HEK293 (cell line): ENCODE measurements around the gene GRP.

Experiments used
- CTCF ChIA-PET: fragments of 350-600 bp; formaldehyde crosslinking; extraction: SDS; loops from one replicate; lab custom pipeline; 2021; ENCODE audit warnings: antibody characterized with exemption; lab: Yijun Ruan, JAX
- POLR2A ChIA-PET: fragments of 300-600 bp; formaldehyde crosslinking; extraction: SDS; loops from one replicate; lab custom pipeline; 2020; ENCODE audit warnings: antibody characterized with exemption, inconsistent platforms; lab: Yijun Ruan, JAX
- H3K27ac ChIP-seq: fragments of 200-500 bp; sonication (Bioruptor generic); 2 replicates; pipeline ENCODE4 v1.5.1; 2014; ENCODE audit warnings: low read depth, low read length, control low read depth, inconsistent platforms; ENCODE audit errors: extremely low read depth
- H3K36me3 ChIP-seq, 2 experiments: fragments of 200-500 bp in 1 of 2; sonication (Bioruptor generic) in 1 of 2; 1 replicate in 1 of 2; 2 replicates in 1 of 2; pipeline ENCODE4 v1.5.1; 2014 to 2017; ENCODE audit warnings: inconsistent platforms in 2 of 2, low read length in 2 of 2; ENCODE audit not compliant: control insufficient read depth in 2 of 2, insufficient read depth in 1 of 2
- H3K4me1 ChIP-seq: fragments of 200-500 bp; sonication (Bioruptor generic); 2 replicates; pipeline ENCODE4 v1.5.1; 2014; ENCODE audit warnings: mild to moderate bottlenecking, low read length, inconsistent platforms; ENCODE audit not compliant: control insufficient read depth, insufficient read depth
- H3K4me3 ChIP-seq: 2 replicates; pipeline ENCODE4 v1.5.1; 2011; ENCODE audit warnings: low read depth, mild to moderate bottlenecking, control low read depth, low read length, moderate library complexity
- H3K9me3 ChIP-seq: fragments of 200-500 bp; sonication (Bioruptor generic); 2 replicates; pipeline ENCODE4 v1.5.1; 2014; ENCODE audit warnings: low read depth, low read length, inconsistent platforms; ENCODE audit not compliant: control insufficient read depth, insufficient read depth
- BCL11A ChIP-seq: fragments of 450-650 bp; formaldehyde crosslinking; IDR thresholded peaks from 2 replicates; pipeline ENCODE4 v1.5.1; 2016; ENCODE audit warnings: low read depth, missing biosample characterization, missing genetic modification characterization
- GLIS1 ChIP-seq: fragments of 450-650 bp; formaldehyde crosslinking; IDR thresholded peaks from 2 replicates; pipeline ENCODE4 v1.5.1; 2016; ENCODE audit warnings: missing biosample characterization, missing genetic modification characterization
- IKZF3 ChIP-seq: fragments of 450-650 bp; IDR thresholded peaks from 2 replicates; pipeline ENCODE4 v1.5.0; 2018; ENCODE audit warnings: missing biosample characterization, mild to moderate bottlenecking, missing genetic modification characterization, moderate library complexity
- KLF7 ChIP-seq: fragments of 450-650 bp; formaldehyde crosslinking; IDR thresholded peaks from 2 replicates; pipeline ENCODE4 v1.5.1; 2016; ENCODE audit warnings: missing biosample characterization, missing genetic modification characterization, borderline replicate concordance
- KLF8 ChIP-seq: fragments of 450-650 bp; formaldehyde crosslinking; IDR thresholded peaks from 2 replicates; pipeline ENCODE4 v1.5.1; 2016; ENCODE audit warnings: missing biosample characterization, missing genetic modification characterization
- ZBTB17 ChIP-seq: fragments of 450-650 bp; formaldehyde crosslinking; IDR thresholded peaks from 2 replicates; pipeline ENCODE4 v1.5.1; 2016; ENCODE audit warnings: missing biosample characterization, missing genetic modification characterization
- ZFP69B ChIP-seq: fragments of 450-650 bp; formaldehyde crosslinking; IDR thresholded peaks from 2 replicates; pipeline ENCODE4 v1.5.1; 2016; ENCODE audit warnings: missing biosample characterization, missing genetic modification characterization
- ZIC2 ChIP-seq: fragments of 450-650 bp; formaldehyde crosslinking; IDR thresholded peaks from 2 replicates; pipeline ENCODE4 v1.5.1; 2016; ENCODE audit warnings: missing biosample characterization, missing genetic modification characterization
- ZNF140 ChIP-seq: fragments of 450-650 bp; formaldehyde crosslinking; IDR thresholded peaks from 2 replicates; pipeline ENCODE4 v1.5.1; 2016; ENCODE audit warnings: missing biosample characterization, missing genetic modification characterization
- ZNF2 ChIP-seq: fragments of 450-650 bp; formaldehyde crosslinking; IDR thresholded peaks from 2 replicates; pipeline ENCODE4 v1.5.1; 2016; ENCODE audit warnings: missing biosample characterization, missing genetic modification characterization
- ZNF223 ChIP-seq: fragments of 450-650 bp; formaldehyde crosslinking; IDR thresholded peaks from 2 replicates; pipeline ENCODE4 v1.5.1; 2016; ENCODE audit warnings: missing biosample characterization, missing genetic modification characterization
- ZNF292 ChIP-seq: fragments of 450-650 bp; formaldehyde crosslinking; IDR thresholded peaks from 2 replicates; pipeline ENCODE4 v1.5.1; 2016; ENCODE audit warnings: low read depth, missing biosample characterization, missing genetic modification characterization, borderline replicate concordance
- ZNF335 ChIP-seq: fragments of 450-650 bp; formaldehyde crosslinking; conservative IDR thresholded peaks from 2 replicates; pipeline ENCODE4 v1.5.1; 2016; ENCODE audit warnings: missing biosample characterization, missing genetic modification characterization
- ZNF341 ChIP-seq: fragments of 450-650 bp; formaldehyde crosslinking; IDR thresholded peaks from 2 replicates; pipeline ENCODE4; 2016; ENCODE audit warnings: low read depth, missing biosample characterization, missing genetic modification characterization
- ZNF404 ChIP-seq: fragments of 450-650 bp; formaldehyde crosslinking; IDR thresholded peaks from 2 replicates; pipeline ENCODE4 v1.5.1; 2017; ENCODE audit warnings: missing biosample characterization, missing genetic modification characterization
- ZNF416 ChIP-seq: fragments of 450-650 bp; formaldehyde crosslinking; IDR thresholded peaks from 2 replicates; pipeline ENCODE4 v1.5.1; 2016; ENCODE audit warnings: missing biosample characterization, missing genetic modification characterization
- ZNF510 ChIP-seq: fragments of 450-650 bp; formaldehyde crosslinking; IDR thresholded peaks from 2 replicates; pipeline ENCODE4 v1.5.1; 2018; ENCODE audit warnings: mild to moderate bottlenecking, missing genetic modification characterization, missing biosample characterization; ENCODE audit not compliant: insufficient replicate concordance
- ZNF558 ChIP-seq: fragments of 450-650 bp; formaldehyde crosslinking; IDR thresholded peaks from 2 replicates; pipeline ENCODE4 v1.5.1; 2016; ENCODE audit warnings: missing biosample characterization, missing genetic modification characterization
- ZNF623 ChIP-seq: fragments of 450-650 bp; formaldehyde crosslinking; IDR thresholded peaks from 2 replicates; pipeline ENCODE4 v1.5.1; 2016; ENCODE audit warnings: missing biosample characterization, missing genetic modification characterization
- ZNF664 ChIP-seq: fragments of 450-650 bp; formaldehyde crosslinking; IDR thresholded peaks from 2 replicates; pipeline ENCODE4 v1.5.1; 2016; ENCODE audit warnings: missing biosample characterization, missing genetic modification characterization
- ZNF701 ChIP-seq: fragments of 450-650 bp; formaldehyde crosslinking; IDR thresholded peaks from 2 replicates; pipeline ENCODE4 v1.5.1; 2016; ENCODE audit warnings: missing biosample characterization, missing genetic modification characterization
- ZNF707 ChIP-seq: fragments of 450-650 bp; formaldehyde crosslinking; IDR thresholded peaks from 2 replicates; pipeline ENCODE4 v1.5.1; 2016; ENCODE audit warnings: missing biosample characterization, missing genetic modification characterization
- ZNF776 ChIP-seq: fragments of 450-650 bp; formaldehyde crosslinking; IDR thresholded peaks from 2 replicates; pipeline ENCODE4 v1.5.0; 2017; ENCODE audit warnings: missing biosample characterization, missing genetic modification characterization, borderline replicate concordance
- TF ChIP-seq, protein P1 (sequence below): fragments of 450-650 bp; formaldehyde crosslinking; optimal IDR thresholded peaks from 2 replicates; pipeline ENCODE3; 2016; ENCODE audit warnings: missing biosample characterization, mild to moderate bottlenecking, missing genetic modification characterization
- TF ChIP-seq, protein P2 (sequence below): fragments of 450-650 bp; formaldehyde crosslinking; IDR thresholded peaks from 2 replicates; pipeline ENCODE4 v1.5.1; 2017; ENCODE audit warnings: missing biosample characterization, missing genetic modification characterization
- TF ChIP-seq, protein P3 (sequence below): fragments of 450-650 bp; IDR thresholded peaks from 2 replicates; pipeline ENCODE4 v1.5.1; 2018; ENCODE audit warnings: missing biosample characterization, missing genetic modification characterization

Gene GRP

DNA sequence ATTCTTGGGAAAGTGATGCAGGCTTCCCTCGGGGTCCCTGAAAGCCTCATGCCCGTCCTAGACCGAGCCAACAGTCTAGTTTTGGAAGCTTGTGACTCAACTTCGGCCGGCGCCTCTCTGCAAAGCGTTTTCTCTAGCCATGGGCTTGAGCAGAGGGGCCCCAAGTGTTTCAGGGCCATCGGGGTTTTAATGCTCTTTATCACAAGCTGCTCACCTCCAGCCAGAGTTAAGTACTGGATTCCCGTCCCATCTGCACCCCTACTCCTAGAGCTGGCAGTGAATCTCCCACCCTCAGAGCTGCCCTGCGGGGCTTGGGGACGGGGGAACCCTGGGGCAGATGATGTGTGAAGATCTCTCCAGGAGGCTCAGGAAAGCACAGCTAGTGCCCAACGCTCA lies 46.0 kb downstream of the GRP start (continued):
- TF ChIP-seq, protein P1, sequence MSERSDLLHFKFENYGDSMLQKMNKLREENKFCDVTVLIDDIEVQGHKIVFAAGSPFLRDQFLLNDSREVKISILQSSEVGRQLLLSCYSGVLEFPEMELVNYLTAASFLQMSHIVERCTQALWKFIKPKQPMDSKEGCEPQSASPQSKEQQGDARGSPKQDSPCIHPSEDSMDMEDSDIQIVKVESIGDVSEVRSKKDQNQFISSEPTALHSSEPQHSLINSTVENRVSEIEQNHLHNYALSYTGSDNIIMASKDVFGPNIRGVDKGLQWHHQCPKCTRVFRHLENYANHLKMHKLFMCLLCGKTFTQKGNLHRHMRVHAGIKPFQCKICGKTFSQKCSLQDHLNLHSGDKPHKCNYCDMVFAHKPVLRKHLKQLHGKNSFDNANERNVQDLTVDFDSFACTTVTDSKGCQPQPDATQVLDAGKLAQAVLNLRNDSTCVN (tag by site-specific recombination), result no peak
- TF ChIP-seq KLF8 (tag by site-specific recombination) (no peak), IKZF3 (tag by site-specific recombination) (no peak), ZBTB17 (tag by site-specific recombination) (no peak), GLIS1 (no peak), ZNF223 (no peak), ZNF416 (tag by site-specific recombination) (no peak), ZNF292 (no peak), BCL11A (tag by site-specific recombination) (no peak), ZNF510 (tag by site-specific recombination) (no peak)
- TF ChIP-seq, protein P2, sequence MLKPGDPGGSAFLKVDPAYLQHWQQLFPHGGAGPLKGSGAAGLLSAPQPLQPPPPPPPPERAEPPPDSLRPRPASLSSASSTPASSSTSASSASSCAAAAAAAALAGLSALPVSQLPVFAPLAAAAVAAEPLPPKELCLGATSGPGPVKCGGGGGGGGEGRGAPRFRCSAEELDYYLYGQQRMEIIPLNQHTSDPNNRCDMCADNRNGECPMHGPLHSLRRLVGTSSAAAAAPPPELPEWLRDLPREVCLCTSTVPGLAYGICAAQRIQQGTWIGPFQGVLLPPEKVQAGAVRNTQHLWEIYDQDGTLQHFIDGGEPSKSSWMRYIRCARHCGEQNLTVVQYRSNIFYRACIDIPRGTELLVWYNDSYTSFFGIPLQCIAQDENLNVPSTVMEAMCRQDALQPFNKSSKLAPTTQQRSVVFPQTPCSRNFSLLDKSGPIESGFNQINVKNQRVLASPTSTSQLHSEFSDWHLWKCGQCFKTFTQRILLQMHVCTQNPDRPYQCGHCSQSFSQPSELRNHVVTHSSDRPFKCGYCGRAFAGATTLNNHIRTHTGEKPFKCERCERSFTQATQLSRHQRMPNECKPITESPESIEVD (tag by site-specific recombination), result no peak
- TF ChIP-seq, protein P3, sequence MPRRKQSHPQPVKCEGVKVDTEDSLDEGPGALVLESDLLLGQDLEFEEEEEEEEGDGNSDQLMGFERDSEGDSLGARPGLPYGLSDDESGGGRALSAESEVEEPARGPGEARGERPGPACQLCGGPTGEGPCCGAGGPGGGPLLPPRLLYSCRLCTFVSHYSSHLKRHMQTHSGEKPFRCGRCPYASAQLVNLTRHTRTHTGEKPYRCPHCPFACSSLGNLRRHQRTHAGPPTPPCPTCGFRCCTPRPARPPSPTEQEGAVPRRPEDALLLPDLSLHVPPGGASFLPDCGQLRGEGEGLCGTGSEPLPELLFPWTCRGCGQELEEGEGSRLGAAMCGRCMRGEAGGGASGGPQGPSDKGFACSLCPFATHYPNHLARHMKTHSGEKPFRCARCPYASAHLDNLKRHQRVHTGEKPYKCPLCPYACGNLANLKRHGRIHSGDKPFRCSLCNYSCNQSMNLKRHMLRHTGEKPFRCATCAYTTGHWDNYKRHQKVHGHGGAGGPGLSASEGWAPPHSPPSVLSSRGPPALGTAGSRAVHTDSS (tag by site-specific recombination), result no peak

DNA sequence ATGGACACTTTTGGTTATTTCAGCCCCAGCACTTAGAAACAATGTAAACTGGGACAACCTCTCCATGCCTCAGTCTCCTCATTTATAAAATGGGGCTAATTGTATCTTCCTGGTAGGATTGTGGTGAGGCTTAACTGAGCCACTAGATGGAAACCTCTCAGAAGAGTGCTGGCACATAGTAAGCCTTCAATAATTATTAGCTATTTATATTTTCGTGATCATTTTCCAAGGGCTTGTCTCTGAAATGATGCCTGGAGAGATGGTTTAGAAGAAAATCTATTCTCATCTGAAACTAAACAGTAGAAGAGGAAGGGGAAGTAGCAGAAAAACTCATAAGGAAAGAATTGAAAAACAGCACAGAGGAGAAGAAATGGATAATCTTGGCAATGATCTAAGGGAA lies 46.5 kb downstream of the GRP start:
- no peaks in the 10 kb centered on the region for H3K36me3 ChIP-seq
- H3K4me3 ChIP-seq, result no peak overlapping the region
- ChIA-PET CTCF (interaction anchor here (0.7 to 8.1 kb wide), 5 partner anchors 17 to 1285 kb away, joined by 3 to 46 read pairs (median 5); no protein-coding TSS in a partner anchor), POLR2A (interaction anchor here (0.8 kb wide), 1 partner anchor 32 kb away, joined by 8 read pairs; no protein-coding TSS in a partner anchor)
- no peaks in the 10 kb centered on the region for H3K9me3 ChIP-seq
- peaks cover 6% of the 10 kb centered on the region; the same call in 1 of the 2 replicates for H3K4me1 ChIP-seq
- H3K27ac ChIP-seq, result no peak overlapping the region
- 0 out of 2 replicates have a peak, but pooled peaks have one; percentile 30 for TF ChIP-seq ZNF664 (tag by site-specific recombination)
- TF ChIP-seq KLF7 (tag by site-specific recombination), result no peak
- TF ChIP-seq ZNF335 (tag by site-specific recombination), result no peak

DNA sequence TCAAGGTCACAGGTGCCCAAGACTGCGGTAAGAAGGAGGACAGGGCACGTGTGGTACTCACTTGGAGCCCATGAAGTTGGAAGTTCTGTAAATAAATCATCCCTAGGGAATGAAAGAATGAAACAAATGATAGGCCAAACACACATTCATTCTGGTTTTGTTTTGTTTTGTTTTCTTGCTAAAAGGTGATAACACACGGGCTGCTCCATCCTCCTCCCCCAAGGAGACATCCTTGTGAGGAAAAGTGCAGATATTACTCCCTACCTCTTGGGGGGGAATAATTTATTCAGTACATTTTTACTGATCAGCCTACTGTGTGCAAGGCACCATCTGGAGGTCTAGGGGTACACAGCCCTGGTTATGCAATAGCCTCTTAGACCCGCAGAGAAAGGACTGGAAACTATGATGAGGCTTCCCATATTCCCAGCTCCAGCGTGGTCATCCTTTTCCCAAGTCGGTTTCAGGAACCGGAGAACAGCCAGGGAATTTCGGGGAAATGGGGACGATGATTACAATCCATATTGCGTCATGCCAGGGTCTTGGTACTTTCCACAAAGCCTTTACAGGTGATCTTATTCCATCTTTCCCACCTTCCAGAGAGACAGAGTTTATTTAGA lies 47.0 kb downstream of the GRP start:
- Histone ChIP-seq H3K36me3 (no peaks in the 10 kb centered on the region), H3K27ac (no peak overlapping the region), H3K4me1 (peaks cover 6% of the 10 kb centered on the region; the same call in 1 of the 2 replicates)
- ChIA-PET CTCF (interaction anchor here (0.7 to 8.1 kb wide), 10 partner anchors 18 to 1285 kb away, joined by 3 to 46 read pairs (median 3); partner anchors contain the start of gene GRP), POLR2A (interaction anchor here (0.8 kb wide), 1 partner anchor 31 kb away, joined by 8 read pairs; no protein-coding TSS in a partner anchor)
- no peak for TF ChIP-seq KLF8 (tag by site-specific recombination)
- TF ChIP-seq ZFP69B (tag by site-specific recombination), result no peak
- TF ChIP-seq ZNF404 (tag by site-specific recombination), result no peak
- no peak for TF ChIP-seq BCL11A (tag by site-specific recombination)
- no peak for TF ChIP-seq ZNF707
- peak; percentile 52 for TF ChIP-seq ZNF341 (tag by site-specific recombination)
- no peak for TF ChIP-seq ZNF623
- 0 out of 2 replicates have a peak, but pooled peaks have one; percentile 7 for TF ChIP-seq ZNF776 (tag by site-specific recombination)
- TF ChIP-seq KLF7 (tag by site-specific recombination), result no peak
- no peak for TF ChIP-seq ZIC2
- no peak for TF ChIP-seq ZNF558 (tag by site-specific recombination)
- TF ChIP-seq ZNF140 (tag by site-specific recombination), result no peak
- no peak for TF ChIP-seq ZNF701 (tag by site-specific recombination)
- TF ChIP-seq ZNF2, result no peak
- TF ChIP-seq IKZF3 (tag by site-specific recombination), result peak; percentile 67; the same call in 1 of the 2 replicates
- TF ChIP-seq, all 188 proteins: peak for 3
- no peaks in the 10 kb centered on the region for H3K9me3 ChIP-seq
- no peak overlapping the region for H3K4me3 ChIP-seq
